22Rv1 (cell line): ENCODE measurements around the gene KRT73.

Source experiments
- CTCF ChIP-seq: fragments of 450-650 bp; IDR thresholded peaks from 2 replicates; pipeline ENCODE4 v1.5.1; 2017; ENCODE audit warnings: mild to moderate bottlenecking
- ZFX ChIP-seq: fragments of 450-650 bp; IDR thresholded peaks from 2 replicates; pipeline ENCODE4 v1.6.1; 2017; ENCODE audit warnings: antibody characterized with exemption, borderline replicate concordance

- no peak for TF ChIP-seq CTCF
- TF ChIP-seq ZFX: no peak
These were observed 18.9 kb upstream of the KRT73 start for GRCh38 chr12:52637299-52637698.
